T47D (cell line): ENCODE results near the gene AHI1.
"Not testable (repeated sequence)": the region's sequence is repeated elsewhere in the genome, so short reads cannot be mapped to it uniquely, and the experiment has no call there.

Experiments used
- DNase-seq, 2 experiments: peaks; one replicate each; pipeline versions ENCODE4 v3.0.0 to v3.0.0-alpha.2; 2011 to 2012; ENCODE audit warnings: low read depth in 1 of 2, low spot score in 1 of 2
- JUND ChIP-seq: IDR thresholded peaks from 2 replicates; pipeline ENCODE4 v1.6.1; 2012; ENCODE audit warnings: low read depth
- in situ Hi-C: cut with HindIII; loops from 2 replicates; pipeline ENCODE4 v1.10.0; 2016; ENCODE audit warnings: low sequenced_read_pairs, low pct_unique_long_range_greater_than_20kb

AHI1 gene

GRCh38 chr6:135261872-135262725, 235.4 kb downstream of the AHI1 start:
- DNase-seq = peak in 1 of 2 experiments; percentile 45
- in situ Hi-C loops = no loop called here
- no peak for TF ChIP-seq JUND

DNA sequence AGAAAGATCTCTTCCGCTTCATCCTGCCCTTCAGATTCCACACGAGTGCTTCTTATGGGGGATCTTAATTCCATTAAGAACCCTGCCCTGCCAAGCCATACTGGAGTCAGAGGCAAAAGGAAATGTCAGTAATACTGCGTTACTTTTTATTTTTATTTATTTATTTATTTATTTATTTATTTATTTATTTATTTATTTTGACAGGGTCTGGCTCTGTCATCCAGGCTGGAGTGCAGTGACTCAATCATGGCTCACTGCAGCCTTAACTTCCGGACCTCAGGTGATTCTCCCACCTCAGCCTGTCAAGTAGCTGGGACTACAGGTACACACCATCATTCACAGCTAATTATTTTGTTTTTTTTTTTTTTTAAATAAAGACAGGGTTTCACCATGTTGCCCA, 236.9 kb downstream of the AHI1 start:
- in situ Hi-C loops = no loop called here

DNA sequence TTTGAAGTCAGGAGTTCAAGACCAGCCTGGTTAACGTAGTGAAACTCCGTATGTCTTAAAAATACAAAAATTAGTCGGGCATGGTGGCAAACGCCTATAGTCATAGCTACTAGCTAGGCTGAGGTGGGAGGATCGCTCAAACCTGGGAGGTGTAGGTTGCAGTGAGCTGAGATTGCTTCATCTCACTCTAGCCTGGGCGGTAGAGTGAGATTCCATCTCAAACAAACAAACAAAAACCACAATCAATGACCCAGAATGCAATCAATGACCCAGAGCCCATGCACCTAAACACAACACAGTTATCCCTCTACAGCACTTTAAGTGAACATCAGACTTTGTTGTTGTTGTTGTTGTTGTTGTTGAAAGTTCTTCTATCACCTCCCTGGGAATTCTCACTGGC, 238.6 kb downstream of the AHI1 start:
- DNase-seq = peak in 1 of 2 experiments; percentile 65
- in situ Hi-C loops = no loop called here
- TF ChIP-seq JUND = no peak

More for the DNA sequence above, 236.9 kb downstream of the AHI1 start:
- no peak for DNase-seq
- TF ChIP-seq JUND = no peak

DNA sequence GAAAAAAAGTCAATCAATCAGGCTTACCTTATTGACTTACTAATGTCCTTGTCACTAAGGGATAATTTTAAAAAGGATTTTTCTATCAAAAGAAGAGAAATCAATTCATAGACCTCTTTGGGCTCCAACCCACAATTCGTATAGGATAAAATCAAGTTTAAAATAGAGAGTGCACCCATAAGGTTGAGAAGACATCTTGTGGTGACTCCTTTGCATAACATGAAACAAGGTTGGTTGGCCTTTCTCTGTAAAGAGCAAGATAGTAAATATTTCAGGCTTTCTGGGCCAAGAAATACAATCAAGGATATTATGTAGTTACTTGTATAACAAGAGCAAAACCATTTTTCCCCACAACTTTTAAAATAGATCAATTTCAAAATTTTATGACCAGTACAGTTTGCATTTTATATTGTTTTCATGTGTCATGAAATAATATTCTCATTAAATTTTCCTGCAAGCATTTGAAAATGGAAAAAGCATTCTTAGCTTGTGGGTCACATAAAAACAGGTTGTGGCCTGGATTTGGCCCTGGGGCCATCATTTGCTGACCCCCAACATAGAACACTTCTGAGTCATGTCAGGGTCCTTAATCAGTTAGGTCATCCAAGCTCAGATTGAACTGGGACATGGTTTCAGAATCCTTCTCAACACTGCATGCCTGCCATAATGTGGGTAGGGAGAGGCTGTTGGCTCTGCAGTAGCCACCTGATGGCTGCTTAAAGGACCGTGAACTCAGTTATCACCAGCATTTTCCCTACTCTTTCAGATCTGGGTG, 239.7 kb downstream of the AHI1 start:
- DNase-seq = no peak
- in situ Hi-C loops = no loop called here
- TF ChIP-seq JUND = no peak

DNA sequence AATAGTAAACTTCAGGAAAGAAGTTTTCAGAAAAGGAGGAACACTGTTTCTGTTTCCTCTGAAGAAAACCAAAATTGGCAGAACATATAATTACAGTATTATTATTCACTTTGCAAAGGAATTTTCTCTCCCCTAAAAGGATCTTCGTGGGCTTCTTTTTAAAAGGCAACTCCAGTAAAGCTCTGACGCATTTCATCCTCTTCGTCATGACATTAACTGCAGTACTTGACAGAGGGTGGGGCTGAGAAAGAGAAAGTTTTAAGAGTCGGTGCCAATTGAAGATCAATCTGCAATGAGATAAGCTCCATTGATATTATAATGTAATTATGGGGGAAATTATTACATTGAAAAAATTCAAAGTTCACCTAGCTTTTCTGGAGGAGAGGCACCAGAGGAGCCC, 240.7 kb downstream of the AHI1 start:
- in situ Hi-C loops = no loop called here
- no peak for DNase-seq

DNA sequence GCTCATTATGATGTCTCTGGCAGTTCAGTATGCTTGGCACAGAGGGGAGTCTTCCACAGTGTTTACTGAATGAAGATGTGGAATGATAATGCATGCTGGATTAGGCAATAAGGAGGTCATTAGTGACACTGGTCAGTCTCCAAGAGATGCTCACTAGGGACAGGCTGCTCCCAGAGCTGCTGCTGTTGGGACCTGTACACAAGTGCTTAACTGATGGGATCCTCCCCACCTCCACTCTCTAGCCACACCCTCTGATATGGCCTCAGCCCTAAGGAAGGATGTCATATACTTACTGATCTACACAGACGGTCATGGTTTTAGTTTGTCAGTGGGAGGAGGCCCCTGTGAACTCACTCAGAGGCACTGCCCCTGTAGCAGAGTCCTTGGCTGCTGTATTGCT, 243.1 kb downstream of the AHI1 start:
- peak in 1 of 2 experiments; percentile 79 for DNase-seq
- no peak for TF ChIP-seq JUND
- in situ Hi-C loops = no loop called here

More for the DNA sequence above, 240.7 kb downstream of the AHI1 start:
- TF ChIP-seq JUND = no peak

DNA sequence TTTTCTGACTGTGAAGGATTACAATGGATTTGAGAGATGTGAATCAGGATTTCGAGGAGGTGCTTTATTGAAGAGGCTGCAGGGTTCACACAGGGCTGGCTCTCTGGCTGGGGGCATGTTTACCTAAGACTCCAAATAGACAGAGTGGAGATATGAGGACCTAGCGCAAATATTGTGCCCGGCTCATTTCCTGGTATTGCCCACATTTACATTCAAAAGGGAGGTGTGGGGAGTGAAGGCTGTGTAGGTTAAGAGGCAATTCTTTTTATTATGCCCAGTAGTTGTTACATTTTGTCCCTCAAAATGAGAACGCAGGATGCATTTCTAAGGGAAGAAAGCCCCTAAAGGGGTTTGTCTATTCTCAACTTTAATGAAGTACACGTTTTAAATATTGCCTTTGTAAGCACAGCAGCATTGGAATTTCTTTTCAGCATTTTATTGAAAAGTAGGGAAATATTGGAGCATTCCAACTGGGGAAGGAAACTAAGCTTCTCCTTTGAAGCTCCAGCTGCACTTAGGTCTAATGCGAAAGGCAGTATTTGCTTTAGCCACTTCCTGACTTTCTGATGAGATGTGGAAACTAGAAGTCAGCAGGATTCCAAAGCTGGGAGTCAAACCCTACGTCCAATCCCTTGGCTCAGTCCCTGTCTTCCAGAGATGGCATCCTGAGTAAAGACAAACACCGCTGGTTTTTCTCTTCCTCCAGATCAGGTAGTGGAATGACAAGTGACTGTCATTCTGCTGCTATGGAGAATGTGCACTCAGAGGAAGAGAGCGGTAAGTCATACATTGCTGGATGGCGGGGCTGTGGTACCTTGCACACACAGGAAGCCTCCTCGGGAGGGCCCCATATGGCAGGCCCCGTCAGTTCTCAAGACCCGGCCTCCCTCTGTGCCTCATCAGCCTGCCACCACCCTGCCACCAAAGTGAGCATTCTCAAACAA, 245.8 kb downstream of the AHI1 start:
- peak; percentile 66; the same call in 1 of the 2 replicates for TF ChIP-seq JUND
- in situ Hi-C loops = no loop called here
- DNase-seq = peak; percentile 6 to 92

GRCh38 chr6:135250751-135251497, 246.6 kb downstream of the AHI1 start:
- peak in 1 of 2 experiments; percentile 25 for DNase-seq
- in situ Hi-C loops = no loop called here
- TF ChIP-seq JUND = no peak

DNA sequence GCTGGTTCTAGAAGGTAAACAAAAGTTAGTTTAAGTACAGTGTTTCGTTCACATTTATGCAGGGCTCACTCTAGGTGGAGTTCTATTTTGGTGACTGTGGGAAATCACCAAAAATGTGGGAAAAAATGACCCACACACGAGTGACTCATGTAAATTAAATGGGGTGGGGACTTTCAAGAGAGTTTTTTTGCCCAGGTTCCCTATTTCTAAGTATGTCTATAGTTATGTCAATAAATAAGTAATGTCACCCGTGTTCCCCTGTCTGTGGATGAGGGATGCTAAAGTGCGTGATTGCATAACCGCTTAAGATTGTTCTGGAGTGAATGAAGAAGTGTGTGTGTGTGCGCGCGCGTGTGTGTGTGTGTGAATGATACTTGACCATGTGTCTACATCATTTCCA, 247.3 kb downstream of the AHI1 start:
- in situ Hi-C loops = no loop called here
- no peak for DNase-seq
- no peak for TF ChIP-seq JUND

- DNase-seq, in situ Hi-C loops: not testable (repeated sequence)
Measured at GRCh38 chr6:135246412-135247012, 251.0 kb downstream of the AHI1 start.

GRCh38 chr6:135244805-135245204, 252.7 kb downstream of the AHI1 start:
- DNase-seq = no peak
- in situ Hi-C loops = no loop called here
- TF ChIP-seq JUND = no peak
